HepG2 (cell line): ENCODE results near the gene ZNF747. TPM values are rescaled to one million over a fixed set of nuclear protein-coding genes. Genes with fewer than 3 reads are reported as not detected.

Source experiments
- HMG20A ChIP-seq: IDR thresholded peaks from 2 replicates; pipeline ENCODE4 v1.6.1; 2016; ENCODE audit warnings: borderline replicate concordance
- NFE2L2 ChIP-seq: fragments of 150-350 bp; IDR thresholded peaks from 2 replicates; pipeline ENCODE4 v1.6.1; 2014; ENCODE audit warnings: low read length
- SOX5 ChIP-seq: IDR thresholded peaks from 2 replicates; pipeline ENCODE4 v1.6.1; 2016; ENCODE audit warnings: borderline replicate concordance
- SOX6 ChIP-seq, 2 experiments: fragments of 450-650 bp in 1 of 2; sonication (generic) in 1 of 2; formaldehyde crosslinking in 1 of 2; IDR thresholded peaks; 2 replicates each; pipeline versions ENCODE4 v1.4.0 to v1.6.1; 2017 to 2020; ENCODE audit warnings: antibody characterized with exemption in 1 of 2, mild to moderate bottlenecking in 1 of 2, missing genetic modification reagents in 1 of 2
- ZNF282 ChIP-seq: fragments of 450-650 bp; IDR thresholded peaks from 2 replicates; pipeline ENCODE4 v1.6.1; 2018; ENCODE audit not compliant: partially characterized antibody
- ZNF441 ChIP-seq: sonication (generic); formaldehyde crosslinking; IDR thresholded peaks from 2 replicates; pipeline ENCODE4 v1.7.0; 2021; ENCODE audit warnings: missing genetic modification reagents, borderline replicate concordance
- ZNF761 ChIP-seq: sonication (generic); formaldehyde crosslinking; conservative IDR thresholded peaks from 2 replicates; pipeline ENCODE4 v1.4.0; 2020; ENCODE audit warnings: mild to moderate bottlenecking, missing genetic modification reagents
- ZSCAN30 ChIP-seq: sonication (generic); formaldehyde crosslinking; IDR thresholded peaks from 2 replicates; pipeline ENCODE4 v1.5.0; 2020; ENCODE audit warnings: mild to moderate bottlenecking, missing genetic modification reagents
- ZSCAN9 ChIP-seq: IDR thresholded peaks from 2 replicates; pipeline ENCODE4 v1.6.1; 2016; ENCODE audit warnings: borderline replicate concordance
- polyA plus RNA-seq, 8 experiments: library from polyadenylated mRNA; depleted of rRNA in 3 of 8; stranded (reverse) in 7 of 8; unstranded in 1 of 8; fragments of >200 nt; fragmentation: Illumina TruSeq in 4 of 8; extraction: Trizol in 4 of 8; gene quantifications; 2 replicates each; pipeline versions ENCODE4 v1.2.1 to v1.2.3, GENCODE V29; 2011 to 2016; ENCODE audit warnings: low read depth in 4 of 8, missing spikeins in 1 of 8, mixed read lengths in 1 of 8; ENCODE audit not compliant: insufficient read depth in 1 of 8
- total RNA-seq, 5 experiments: library from RNA; depleted of rRNA; stranded (reverse); fragments of >200 nt; fragmentation: Illumina TruSeq; extraction: Trizol; gene quantifications; 2 replicates each; pipeline ENCODE4 v1.2.3, GENCODE V29; 2016; ENCODE audit warnings: low read depth in 1 of 5
- TF ChIP-seq, protein P1 (sequence below): sonication (generic); formaldehyde crosslinking; IDR thresholded peaks from 2 replicates; pipeline ENCODE4 v1.4.0; 2020; ENCODE audit warnings: missing genetic modification reagents, borderline replicate concordance
- TF ChIP-seq, protein P2 (sequence below): sonication (generic); formaldehyde crosslinking; IDR thresholded peaks from 2 replicates; pipeline ENCODE4 v1.5.0; 2020; ENCODE audit warnings: mild to moderate bottlenecking, missing genetic modification reagents, borderline replicate concordance
- TF ChIP-seq, protein P3 (sequence below): sonication (generic); IDR thresholded peaks from 2 replicates; pipeline ENCODE4 v1.6.1; 2016; ENCODE audit warnings: low read depth, borderline replicate concordance
- TF ChIP-seq, protein P4 (sequence below): sonication (generic); formaldehyde crosslinking; IDR thresholded peaks from 2 replicates; pipeline ENCODE4 v1.4.0; 2020; ENCODE audit warnings: missing genetic modification reagents, borderline replicate concordance

The ZNF747 gene
- total and polyA plus RNA-seq, 2 of the 13 experiments (the other 11 are each of a cell fraction or from before 2014, with no cell fraction given): 7.2 to 10.2 TPM

DNA sequence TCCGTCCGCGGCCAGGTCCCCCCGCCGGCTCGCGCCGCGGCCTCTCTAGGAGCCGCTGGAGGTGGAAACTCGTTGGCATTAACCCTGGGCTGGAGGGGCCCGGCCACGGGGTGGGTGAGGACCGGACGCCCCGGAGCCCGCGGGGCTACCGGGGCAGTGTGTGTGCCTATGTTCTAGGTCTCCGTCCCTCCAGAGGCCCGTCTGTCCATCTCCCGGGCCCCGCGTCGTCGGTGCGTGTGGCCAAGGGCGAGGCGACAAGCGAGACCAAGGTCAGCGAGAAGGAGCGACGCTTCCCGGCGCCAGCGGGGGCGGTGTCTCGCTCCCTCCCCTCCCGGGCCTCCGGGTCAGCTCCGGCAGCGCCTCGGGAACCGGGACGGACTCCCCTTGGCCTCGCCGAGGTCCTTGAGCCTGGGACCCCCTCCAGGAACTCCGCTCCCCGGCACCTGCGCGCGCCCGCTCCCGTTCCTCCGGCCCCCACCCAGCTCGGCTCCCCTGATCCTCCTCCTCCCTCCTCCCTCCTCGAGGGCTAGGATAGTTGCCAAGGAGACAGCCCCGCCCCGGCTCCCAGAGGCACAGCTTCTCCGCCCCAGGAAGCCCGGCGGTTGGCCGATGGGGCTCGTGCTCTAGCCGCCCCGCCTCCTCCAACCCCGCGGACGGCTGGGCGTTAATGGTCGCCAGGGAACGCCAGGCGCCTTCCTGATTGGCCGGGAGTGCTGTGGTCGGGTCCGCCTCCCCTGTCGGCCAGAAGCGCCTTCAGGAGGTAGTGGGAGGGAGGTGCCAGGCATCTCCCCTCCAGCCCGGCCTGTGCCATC, 7.6 kb downstream of the ZNF747 start (continued):
- TF ChIP-seq, protein P1, sequence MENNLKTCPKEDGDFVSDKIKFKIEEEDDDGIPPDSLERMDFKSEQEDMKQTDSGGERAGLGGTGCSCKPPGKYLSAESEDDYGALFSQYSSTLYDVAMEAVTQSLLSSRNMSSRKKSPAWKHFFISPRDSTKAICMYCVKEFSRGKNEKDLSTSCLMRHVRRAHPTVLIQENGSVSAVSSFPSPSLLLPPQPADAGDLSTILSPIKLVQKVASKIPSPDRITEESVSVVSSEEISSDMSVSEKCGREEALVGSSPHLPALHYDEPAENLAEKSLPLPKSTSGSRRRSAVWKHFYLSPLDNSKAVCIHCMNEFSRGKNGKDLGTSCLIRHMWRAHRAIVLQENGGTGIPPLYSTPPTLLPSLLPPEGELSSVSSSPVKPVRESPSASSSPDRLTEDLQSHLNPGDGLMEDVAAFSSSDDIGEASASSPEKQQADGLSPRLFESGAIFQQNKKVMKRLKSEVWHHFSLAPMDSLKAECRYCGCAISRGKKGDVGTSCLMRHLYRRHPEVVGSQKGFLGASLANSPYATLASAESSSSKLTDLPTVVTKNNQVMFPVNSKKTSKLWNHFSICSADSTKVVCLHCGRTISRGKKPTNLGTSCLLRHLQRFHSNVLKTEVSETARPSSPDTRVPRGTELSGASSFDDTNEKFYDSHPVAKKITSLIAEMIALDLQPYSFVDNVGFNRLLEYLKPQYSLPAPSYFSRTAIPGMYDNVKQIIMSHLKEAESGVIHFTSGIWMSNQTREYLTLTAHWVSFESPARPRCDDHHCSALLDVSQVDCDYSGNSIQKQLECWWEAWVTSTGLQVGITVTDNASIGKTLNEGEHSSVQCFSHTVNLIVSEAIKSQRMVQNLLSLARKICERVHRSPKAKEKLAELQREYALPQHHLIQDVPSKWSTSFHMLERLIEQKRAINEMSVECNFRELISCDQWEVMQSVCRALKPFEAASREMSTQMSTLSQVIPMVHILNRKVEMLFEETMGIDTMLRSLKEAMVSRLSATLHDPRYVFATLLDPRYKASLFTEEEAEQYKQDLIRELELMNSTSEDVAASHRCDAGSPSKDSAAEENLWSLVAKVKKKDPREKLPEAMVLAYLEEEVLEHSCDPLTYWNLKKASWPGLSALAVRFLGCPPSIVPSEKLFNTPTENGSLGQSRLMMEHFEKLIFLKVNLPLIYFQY (CRISPR knock-in tag): peak; percentile 70; the same call in 1 of the 2 replicates
- TF ChIP-seq, protein P2, sequence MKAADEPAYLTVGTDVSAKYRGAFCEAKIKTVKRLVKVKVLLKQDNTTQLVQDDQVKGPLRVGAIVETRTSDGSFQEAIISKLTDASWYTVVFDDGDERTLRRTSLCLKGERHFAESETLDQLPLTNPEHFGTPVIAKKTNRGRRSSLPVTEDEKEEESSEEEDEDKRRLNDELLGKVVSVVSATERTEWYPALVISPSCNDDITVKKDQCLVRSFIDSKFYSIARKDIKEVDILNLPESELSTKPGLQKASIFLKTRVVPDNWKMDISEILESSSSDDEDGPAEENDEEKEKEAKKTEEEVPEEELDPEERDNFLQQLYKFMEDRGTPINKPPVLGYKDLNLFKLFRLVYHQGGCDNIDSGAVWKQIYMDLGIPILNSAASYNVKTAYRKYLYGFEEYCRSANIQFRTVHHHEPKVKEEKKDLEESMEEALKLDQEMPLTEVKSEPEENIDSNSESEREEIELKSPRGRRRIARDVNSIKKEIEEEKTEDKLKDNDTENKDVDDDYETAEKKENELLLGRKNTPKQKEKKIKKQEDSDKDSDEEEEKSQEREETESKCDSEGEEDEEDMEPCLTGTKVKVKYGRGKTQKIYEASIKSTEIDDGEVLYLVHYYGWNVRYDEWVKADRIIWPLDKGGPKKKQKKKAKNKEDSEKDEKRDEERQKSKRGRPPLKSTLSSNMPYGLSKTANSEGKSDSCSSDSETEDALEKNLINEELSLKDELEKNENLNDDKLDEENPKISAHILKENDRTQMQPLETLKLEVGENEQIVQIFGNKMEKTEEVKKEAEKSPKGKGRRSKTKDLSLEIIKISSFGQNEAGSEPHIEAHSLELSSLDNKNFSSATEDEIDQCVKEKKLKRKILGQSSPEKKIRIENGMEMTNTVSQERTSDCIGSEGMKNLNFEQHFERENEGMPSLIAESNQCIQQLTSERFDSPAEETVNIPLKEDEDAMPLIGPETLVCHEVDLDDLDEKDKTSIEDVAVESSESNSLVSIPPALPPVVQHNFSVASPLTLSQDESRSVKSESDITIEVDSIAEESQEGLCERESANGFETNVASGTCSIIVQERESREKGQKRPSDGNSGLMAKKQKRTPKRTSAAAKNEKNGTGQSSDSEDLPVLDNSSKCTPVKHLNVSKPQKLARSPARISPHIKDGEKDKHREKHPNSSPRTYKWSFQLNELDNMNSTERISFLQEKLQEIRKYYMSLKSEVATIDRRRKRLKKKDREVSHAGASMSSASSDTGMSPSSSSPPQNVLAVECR: peak; percentile 85
- no peak for TF ChIP-seq HMG20A (CRISPR knock-in tag)
- TF ChIP-seq, protein P3, sequence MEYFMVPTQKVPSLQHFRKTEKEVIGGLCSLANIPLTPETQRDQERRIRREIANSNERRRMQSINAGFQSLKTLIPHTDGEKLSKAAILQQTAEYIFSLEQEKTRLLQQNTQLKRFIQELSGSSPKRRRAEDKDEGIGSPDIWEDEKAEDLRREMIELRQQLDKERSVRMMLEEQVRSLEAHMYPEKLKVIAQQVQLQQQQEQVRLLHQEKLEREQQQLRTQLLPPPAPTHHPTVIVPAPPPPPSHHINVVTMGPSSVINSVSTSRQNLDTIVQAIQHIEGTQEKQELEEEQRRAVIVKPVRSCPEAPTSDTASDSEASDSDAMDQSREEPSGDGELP: peak; percentile 7; the same call in 1 of the 2 replicates
- TF ChIP-seq, protein P4, sequence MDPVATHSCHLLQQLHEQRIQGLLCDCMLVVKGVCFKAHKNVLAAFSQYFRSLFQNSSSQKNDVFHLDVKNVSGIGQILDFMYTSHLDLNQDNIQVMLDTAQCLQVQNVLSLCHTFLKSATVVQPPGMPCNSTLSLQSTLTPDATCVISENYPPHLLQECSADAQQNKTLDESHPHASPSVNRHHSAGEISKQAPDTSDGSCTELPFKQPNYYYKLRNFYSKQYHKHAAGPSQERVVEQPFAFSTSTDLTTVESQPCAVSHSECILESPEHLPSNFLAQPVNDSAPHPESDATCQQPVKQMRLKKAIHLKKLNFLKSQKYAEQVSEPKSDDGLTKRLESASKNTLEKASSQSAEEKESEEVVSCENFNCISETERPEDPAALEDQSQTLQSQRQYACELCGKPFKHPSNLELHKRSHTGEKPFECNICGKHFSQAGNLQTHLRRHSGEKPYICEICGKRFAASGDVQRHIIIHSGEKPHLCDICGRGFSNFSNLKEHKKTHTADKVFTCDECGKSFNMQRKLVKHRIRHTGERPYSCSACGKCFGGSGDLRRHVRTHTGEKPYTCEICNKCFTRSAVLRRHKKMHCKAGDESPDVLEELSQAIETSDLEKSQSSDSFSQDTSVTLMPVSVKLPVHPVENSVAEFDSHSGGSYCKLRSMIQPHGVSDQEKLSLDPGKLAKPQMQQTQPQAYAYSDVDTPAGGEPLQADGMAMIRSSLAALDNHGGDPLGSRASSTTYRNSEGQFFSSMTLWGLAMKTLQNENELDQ: no peak
- TF ChIP-seq ZSCAN9 (CRISPR knock-in tag): peak; percentile 37; the same call in 1 of the 2 replicates
- TF ChIP-seq ZNF441 (CRISPR knock-in tag): no peak; the same call in 1 of the 2 replicates
- no peak for TF ChIP-seq NFE2L2
- TF ChIP-seq SOX6 (IDR thresholded peaks at IDR 0.05): no peak
- TF ChIP-seq SOX6 (CRISPR knock-in tag; IDR thresholded peaks at IDR 0.05): peak; percentile 65
- TF ChIP-seq ZNF282: no peak
- TF ChIP-seq ZSCAN30 (CRISPR knock-in tag): no peak
- no peak; the same call in 1 of the 2 replicates for TF ChIP-seq SOX5 (CRISPR knock-in tag)
- TF ChIP-seq ZNF761: peak; percentile 79; the same call in 1 of the 2 replicates
